Measurements from ENCODE around the gene PAQR6.

PAQR6 gene

DNA sequence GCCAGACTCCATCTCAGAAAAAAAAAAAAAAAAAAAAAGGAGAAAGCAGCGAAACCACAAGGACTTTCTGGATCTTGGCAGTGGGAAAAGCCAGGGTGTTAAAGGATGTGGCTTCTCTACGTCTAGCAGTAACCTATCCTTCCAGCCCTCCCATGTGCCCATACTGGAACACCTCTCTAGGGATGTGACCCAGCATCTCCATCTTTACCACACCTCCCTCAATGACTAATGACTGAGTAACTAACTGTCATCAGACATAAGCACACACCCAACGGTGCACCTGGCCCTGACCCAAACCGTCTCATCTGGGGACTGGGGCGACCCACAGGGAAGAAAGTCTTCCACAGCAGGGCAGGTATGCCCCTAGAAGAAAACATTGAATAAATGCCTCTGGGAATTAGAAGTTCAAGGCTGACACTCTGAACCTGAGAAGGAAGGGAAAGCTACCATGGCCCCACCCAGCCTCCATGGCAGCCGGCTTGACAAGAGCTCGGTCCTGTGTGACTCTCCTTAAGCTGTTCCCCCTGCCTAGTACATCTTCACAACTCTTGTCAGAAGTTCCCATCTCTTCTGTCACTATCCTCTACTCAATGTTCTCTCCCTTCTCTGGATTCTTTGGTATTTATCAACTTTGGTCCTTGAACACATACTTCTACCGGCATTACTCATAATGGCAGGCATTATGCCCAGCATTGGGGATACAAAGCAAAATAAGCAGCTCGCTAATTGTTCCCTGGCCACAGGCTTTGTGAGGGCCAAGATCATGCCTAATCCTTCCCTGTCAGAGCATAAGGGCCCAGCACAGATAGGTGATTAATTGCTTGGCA, 14.8 kb upstream of the PAQR6 start:
- no peak for DNase-seq

DNA sequence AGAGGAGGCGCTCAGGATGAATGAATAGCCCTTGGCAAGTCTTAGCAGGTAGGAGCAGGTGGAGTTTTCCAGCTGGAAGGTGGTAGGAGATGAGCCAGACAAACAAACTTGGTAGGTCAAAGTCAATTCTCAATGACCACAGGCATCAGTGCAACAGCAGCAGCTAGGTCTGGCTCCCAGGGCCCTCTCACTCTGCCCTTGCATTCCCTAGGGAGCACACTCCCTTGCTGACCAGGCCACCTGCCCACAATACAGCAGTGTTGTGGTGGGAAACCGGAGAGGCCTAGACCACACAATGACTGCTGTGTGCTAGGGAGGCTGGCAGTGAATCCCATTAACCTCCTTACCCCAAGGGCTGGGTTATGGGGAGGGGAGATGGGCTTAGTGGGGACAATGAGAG, 13.0 kb upstream of the PAQR6 start:
- no peak for DNase-seq

DNA sequence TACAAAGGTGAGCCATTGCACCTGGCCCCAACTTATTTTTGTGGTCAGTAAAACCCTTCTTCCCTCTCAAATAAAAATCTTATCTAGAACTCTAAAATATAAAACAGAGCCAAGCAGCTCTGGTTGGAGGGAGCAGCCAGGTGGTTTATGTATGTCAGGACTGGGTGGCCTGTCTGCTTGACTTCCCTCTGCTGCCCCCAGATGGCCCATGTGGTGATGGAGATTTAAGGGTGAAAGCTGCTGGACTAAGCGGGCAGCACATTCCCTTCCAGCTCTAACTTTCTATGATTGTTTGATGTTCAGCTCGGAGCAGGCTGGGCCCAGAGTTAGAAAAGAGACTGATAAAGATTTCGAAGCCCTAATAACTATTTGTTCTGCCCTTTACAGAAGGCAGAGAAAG, 11.9 kb upstream of the PAQR6 start:
- no peak for DNase-seq

DNA sequence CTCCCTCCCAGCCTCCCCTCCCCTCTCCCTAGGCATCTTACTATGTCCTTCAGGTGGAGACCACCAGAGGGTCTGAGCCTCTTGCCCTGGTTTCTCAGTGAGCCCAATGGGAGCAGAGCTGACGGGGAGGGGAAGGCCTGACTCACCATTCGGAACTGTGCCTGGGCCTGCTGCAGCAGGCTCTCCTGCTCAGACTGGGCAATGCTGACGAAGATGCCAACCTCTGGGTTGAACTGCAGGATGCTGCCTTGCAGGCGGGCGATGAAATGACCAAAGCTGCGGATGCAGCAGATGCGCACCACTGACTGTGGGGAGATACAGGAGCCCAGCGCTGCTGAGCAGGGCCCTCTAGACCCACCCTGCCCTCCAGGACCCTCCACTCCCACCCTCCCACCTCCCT, 11.0 kb upstream of the PAQR6 start:
- no peak for DNase-seq

DNA sequence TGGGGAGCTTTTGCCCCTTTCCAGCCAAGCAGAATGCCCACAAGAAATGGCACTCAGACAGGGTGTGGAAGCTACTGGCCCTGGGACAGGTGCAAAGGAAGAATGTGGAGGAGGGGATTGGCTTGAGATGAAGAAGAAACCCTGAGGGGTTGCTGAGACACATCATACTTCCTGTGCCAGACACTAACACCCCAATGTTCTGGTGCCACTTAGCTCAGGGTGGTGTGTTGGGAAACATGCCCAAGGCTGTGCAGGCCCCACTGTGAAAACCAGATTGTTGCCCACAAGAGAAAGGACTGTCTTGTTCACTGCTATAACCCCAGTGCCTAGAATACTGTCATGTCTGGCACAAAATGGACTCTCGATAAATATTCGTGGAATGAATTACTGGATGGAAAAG, 9.9 kb upstream of the PAQR6 start:
- DNase-seq, result no peak

DNA sequence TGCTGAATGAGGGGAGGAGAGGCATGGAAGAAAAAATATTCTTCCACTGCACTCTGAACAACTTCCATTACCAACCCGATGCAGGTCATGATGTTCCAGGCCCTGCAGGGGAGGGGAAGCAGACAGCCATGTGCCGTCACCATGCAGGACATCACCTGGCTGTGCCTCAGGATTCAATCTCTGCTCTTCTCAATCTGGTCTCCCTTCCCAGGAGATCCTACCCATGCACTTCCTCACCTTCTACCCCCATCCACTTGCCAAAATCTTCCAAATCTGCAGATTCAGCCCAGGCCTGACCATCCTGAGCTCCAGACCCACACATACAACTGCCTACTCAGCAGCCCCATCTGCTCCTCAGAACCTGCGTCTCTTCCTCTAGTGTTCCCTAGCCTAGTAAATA, 5.8 kb upstream of the PAQR6 start:
- DNase-seq, result no peak

DNA sequence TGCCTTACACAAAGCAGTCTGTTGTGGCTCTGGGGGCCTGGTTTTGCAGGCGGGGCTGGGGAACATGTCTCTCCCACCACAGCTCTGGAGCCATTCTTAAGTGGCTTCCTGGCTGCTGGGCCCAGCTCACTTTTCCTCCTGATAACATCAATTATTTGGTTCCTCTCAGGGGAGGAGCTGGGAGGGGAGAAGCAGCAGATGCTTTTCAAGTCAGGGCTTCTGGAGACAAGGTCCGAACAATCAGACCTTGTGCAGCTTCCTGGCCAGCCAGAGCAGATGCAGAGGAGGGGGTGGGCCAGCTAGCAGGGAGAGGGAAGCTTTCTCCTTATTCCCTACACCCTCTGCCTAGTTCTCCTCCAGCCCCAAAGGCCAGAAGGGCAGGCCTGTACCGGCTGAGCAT, 3.7 kb upstream of the PAQR6 start:
- DNase-seq, result no peak

DNA sequence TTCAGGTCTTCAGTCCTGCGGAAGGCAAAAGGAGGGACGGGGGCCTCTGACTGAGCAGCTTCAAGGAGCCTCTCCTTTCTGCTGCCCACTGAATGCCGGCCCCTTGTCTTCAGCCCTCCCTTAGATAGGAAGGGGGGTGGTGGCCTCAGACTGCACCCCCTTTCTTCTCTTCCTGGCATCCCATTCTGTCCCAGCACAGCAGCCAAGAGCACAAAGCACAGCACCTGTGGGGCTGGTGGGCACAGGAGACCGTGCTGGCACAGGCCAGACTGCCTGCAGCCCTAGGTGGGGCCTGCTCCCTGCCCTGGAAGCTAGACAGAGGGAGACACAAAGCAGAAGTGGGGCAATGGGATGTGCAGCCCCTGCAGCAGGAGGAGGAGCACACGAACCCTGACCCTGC, 1.7 kb upstream of the PAQR6 start:
- no peak for DNase-seq

DNA sequence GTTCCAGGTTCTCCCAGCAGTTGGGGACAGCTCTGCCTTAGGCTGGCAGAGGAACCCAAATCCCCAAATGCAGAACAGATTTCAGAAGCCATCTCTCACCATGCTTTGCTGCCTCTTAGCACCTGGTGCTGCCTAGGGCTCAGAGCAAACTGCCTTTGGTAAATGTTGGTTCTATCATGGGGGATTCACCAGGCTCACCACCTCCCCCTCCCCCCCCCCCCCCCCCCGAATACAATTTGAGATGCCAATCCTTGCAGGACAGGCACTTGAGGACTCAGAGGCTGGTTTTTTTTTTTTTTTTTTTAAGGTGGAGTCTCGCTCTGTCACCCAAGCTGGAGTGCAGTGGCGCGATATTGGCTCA, 447 bp upstream of the PAQR6 start:
- DNase-seq, result no peak

DNA sequence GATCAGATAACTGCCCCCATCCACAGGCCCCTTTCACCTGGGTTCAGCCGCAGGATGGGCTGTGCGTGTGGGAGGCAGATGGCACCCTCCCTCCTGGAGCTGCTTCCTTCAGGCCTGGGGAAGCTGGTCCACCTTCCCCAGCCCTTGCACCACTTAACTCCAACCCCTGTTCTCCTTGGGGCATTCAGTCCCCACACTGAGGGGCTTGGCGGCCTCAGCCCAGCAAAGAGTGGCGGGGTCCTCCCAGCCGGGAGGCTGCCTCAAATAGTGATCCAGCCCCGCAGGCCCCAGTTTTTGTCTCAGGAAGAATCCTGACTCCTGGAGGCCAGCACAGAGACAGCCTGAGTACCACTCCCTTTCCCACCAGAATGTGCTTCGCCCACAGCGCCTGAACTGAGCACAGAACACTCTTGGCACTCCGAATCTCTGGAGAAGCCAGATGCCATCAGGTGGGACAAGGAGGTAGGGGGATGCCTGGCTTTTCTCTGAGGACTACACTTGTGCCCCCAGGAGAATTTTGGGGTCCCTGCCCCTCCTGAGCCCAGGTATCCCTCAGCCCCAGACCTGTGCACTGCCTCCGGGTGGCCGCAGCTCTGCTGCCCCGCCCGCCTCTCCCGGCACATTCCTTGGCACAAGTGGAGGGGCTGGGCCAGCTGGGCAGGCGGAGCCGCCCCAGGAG, 936 bp downstream of the PAQR6 start:
- no peak for DNase-seq

DNA sequence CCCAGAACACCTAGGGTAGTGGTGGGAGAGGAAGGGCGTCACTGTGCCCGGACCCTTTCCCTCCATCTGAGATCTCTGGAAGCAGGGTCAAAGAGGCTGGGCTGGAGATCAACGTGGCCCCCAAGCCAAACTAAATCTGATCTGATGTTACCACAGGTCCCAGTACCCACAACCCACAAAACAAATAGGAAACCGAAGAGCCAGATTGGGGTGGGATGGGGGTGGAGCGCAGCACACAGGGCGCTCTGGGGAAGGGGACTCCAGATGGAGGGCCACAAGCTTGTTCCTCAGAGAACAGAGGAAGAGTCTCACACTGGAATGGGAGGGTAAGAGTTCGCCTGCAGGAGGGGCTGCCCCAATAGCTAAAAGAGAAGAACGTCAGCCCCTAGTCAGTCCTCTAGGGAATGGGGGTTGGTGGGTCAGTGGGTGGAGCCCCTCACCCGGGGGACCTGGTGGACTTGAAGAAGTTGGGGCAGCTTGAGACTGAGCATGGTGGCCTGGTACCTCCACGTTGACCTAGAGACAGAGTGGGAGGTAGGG, 1.5 kb downstream of the PAQR6 start:
- no peak for DNase-seq

DNA sequence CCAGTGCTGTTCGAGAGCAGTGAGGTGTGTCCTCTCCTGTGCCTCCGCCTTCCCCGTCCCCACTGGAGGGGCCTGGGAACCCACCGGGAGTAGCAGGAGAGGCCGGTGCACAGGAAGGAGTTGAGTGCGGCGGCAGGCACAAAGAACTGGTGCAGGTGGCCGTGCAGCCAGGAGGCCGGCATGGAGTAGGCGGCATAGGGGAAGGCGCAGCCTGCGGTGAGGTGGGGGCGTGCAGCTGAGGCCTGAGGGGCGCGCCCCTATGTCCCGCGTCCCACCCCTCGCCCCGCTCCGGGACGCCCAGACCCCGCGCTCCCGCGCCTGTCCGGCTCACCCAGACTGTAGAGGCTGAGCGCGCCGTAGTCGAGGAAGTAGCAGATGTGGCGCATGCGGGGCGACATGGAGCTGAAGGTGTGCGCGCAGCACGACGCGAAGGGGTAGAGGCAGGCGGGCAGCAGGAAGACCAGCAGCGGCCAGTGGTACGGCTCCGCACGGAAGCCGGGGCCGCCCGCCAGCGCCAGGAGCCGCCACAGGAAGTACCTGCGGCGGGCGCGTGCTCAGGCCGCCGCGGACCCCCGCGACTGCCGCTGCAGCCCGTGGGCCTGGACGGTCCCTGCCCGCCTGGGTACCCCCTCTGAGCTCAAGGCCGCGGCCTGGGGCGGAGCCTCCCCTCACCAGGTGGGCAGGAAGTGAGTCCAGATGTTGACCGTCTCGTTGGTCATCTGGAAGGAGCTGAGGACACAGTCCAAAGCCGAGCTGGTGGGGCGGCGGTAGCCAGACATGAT, 2.2 kb downstream of the PAQR6 start:
- DNase-seq, result peak; percentile 52

DNA sequence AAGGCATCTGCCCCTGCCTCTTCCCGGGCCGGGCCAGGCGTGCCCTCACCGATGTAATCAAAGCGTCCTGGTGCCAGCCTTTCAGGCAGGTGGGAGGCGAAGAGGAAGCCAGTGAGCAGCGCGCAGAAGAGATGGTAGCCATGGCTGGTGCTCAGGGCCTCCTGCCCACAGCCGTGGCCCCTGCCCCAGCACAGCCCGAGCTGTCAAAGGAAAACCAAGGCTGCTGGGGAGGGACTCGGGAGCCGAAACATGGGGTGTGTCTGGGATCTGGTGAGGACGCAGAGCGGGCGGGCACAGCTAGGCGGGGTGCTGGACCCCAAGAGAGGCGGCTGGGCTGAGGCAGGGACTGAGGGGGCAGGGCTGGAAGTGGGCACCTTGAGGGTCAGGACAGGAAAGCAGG, 3.1 kb downstream of the PAQR6 start:
- DNase-seq, result no peak

DNA sequence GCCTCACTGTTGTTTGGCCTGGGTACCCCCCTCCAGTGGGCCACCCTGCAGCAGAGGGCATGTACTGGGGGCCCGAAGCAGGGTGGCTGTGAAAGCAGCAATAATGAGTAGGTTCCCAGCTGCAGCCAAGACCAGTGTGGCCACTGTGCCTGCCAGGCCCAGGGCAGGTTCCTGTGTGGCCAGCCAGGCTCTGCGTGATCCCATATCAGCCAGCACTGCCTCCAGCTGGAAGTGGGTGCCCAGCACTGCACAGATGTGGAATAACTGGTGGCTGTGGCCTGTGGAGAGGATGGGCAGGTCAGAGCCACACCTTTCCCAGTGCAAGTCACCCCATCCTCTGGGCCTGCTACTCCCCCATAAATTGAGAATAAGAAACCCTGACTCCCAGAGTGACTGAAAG, 3.7 kb downstream of the PAQR6 start:
- DNase-seq, result no peak

DNA sequence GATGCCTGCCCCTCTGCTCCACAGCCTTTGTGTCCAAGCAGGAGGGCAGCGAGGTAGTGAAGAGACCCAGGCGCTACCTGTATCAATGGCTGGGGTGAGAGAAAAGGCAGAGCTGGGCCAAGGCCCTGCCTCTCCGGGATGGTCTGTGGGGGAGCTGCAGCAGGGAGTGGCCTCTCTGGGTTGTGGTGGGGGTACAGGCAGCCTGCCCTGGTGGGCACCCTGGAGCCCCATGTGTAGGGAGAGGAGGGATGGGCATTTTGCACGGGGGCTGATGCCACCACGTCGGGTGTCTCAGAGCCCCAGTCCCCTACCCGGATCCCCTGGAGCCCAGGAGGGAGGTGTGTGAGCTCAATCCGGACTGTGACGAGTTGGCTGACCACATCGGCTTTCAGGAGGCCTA, 5.1 kb downstream of the PAQR6 start:
- DNase-seq, result no peak

DNA sequence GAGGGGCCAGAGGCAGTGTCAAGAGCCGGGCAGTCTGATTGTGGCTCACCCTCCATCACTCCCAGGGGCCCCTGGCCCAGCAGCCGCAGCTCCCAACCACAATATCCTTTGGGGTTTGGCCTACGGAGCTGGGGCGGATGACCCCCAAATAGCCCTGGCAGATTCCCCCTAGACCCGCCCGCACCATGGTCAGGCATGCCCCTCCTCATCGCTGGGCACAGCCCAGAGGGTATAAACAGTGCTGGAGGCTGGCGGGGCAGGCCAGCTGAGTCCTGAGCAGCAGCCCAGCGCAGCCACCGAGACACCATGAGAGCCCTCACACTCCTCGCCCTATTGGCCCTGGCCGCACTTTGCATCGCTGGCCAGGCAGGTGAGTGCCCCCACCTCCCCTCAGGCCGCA, 5.9 kb downstream of the PAQR6 start, which contains the start of gene BGLAP:
TSS of gene BGLAP (plus strand) at position 259 of the 400 bp plus-strand sequence. CDS start at position 307, 48 bp downstream.
- no peak for DNase-seq

DNA sequence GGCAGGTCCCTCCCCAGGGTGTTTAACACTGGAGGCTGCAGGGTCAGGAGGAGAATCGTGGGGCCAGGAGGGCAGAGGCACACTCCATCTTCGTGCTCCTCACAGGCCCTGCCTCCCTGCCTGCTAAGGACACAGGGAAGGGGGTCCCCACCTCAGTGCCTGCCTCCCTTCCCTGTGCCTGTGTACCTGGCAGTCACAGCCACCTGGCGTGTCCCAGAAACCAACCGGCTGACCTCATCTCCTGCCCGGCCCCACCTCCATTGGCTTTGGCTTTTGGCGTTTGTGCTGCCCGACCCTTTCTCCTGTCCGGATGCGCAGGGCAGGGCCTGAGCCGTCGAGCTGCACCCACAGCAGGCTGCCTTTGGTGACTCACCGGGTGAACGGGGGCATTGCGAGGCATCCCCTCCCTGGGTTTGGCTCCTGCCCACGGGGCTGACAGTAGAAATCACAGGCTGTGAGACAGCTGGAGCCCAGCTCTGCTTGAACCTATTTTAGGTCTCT, 6.5 kb downstream of the PAQR6 start:
- no peak for DNase-seq

DNA sequence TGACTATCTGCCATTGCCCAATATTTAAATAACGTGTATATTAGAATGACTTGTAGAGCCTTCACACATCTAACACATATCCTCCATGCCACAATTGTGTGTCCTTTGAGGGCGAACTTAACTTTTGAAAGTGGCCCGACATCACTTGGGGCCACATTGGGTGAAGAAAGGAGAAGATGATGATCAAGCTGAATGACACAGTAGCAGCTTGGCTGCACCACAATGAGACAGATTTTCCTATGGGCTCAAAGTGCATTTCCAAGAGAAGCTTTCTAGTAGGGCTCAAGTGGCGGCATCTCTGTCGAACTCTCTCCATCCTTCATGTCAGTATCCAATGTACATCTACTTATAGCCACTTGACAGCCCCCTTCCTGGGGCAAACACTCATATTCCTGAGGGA, 9.6 kb downstream of the PAQR6 start:
- DNase-seq, result no peak

DNA sequence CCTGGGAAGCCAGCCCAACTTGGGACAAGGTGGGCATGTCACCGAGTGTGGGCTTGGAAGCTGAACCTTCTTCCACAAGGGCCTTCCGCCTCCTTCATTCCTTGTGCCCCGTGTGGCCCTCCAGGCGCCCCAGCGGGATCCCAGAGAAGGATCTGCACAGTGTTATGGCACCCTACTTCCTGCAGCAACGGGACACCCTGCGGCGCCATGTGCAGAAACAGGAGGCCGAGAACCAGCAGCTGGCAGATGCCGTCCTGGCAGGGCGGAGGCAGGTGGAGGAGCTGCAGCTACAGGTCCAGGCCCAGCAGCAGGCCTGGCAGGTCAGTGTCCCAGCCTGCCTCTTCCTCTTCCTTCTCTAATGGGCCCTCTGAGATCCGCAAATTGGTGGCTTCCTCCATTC, 11.7 kb downstream of the PAQR6 start:
- no peak for DNase-seq

DNA sequence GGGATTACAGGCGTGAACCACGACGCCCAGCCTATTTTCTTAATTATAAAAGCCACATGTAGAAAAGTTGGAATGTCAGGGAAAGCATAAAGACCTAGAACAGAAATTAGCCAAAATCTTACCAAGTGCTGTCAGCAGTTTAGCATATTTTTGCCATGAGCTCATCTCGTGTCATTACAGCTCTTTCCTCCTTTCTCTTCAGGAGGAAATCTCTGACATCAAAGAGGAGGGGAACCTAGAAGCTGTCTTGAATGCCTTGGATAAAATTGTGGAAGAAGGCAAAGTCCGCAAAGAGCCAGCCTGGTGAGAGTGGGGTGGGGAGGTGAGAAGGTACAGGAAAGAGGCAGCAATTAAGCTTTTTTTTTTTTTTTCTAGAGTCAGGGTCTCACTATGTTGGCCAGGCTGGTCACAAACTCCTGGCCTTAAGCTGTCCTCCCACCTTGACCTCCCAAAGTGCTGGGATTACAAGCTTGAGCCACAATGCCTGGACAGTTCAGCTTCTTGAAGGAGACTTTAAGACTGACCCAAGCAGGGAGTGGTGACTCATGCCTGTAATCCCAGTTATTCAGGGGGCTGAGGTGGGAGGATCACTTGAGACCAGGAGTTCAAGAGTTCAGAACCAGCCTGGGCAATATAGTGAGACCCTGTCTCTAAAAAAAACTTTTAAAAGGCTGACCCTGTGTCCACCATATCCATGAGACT, 14.3 kb downstream of the PAQR6 start:
- no peak for DNase-seq

DNA sequence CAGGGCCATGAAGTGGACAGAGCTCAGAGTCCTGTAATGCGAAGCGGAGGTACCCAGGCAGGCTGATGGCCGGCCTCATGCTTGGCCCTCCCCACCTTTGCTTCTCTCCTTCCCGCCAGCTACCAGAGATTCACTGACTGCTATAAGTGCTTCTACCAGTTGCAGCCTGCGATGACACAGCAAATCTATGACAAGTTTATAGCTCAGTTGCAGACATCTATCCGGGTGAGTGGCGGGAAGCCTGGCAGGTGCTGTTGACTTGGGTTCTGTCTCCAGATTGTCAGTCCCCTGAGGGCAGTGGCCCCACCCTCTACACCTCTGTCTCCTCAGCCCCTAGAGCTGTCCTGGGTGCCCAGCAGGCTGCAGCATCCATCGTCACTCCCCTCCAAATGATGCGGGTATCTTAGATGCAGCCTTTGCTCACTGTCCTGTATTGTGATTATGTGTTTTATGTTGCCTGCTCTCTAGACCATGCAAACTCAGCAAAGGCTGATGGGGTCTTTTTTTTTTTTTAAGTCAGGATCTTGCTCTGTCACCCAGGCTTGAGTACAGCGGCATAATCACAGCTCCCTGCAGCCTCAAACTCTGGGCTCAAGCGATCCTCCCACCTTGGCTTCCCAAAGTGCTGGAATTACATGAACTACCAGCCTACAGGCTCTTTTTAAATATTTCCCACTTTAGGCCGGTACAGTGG, 15.5 kb downstream of the PAQR6 start:
- DNase-seq, result no peak

DNA sequence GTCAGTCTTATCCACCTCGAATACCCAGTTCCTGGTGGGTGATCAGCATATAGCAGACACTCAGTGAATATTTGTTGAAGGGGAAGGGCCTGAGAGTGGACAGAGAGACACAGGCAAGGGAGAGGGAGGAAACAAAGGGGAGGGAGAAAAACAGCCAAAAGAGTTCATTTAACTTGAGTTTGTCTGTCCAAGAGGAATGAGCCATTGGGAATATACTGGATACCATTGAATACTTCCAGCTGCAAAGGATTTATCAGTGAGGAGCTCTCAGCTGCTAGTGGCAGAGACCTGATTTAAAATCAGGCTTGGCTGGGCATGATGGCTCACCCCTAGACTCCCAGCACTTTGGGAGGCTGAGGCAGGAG, 17.4 kb downstream of the PAQR6 start:
- no peak for DNase-seq

All from activated CD4-positive, CD25-positive, alpha-beta regulatory T cell treated with anti-CD3 and anti-CD28 coated beads, Interleukin-2, amount 50 U/mL, for 72 hours (primary cell).